ENCODE measurements around the gene GSTT4. TPM values are rescaled to one million over a fixed set of nuclear protein-coding genes. Genes with fewer than 3 reads are reported as not detected.
A peak's percentile ranks its signal among the peaks of the same experiment; 100 is the strongest.

Gene GSTT4
- total RNA-seq, 1 experiment from 2014 or later, result not detected

DNA sequence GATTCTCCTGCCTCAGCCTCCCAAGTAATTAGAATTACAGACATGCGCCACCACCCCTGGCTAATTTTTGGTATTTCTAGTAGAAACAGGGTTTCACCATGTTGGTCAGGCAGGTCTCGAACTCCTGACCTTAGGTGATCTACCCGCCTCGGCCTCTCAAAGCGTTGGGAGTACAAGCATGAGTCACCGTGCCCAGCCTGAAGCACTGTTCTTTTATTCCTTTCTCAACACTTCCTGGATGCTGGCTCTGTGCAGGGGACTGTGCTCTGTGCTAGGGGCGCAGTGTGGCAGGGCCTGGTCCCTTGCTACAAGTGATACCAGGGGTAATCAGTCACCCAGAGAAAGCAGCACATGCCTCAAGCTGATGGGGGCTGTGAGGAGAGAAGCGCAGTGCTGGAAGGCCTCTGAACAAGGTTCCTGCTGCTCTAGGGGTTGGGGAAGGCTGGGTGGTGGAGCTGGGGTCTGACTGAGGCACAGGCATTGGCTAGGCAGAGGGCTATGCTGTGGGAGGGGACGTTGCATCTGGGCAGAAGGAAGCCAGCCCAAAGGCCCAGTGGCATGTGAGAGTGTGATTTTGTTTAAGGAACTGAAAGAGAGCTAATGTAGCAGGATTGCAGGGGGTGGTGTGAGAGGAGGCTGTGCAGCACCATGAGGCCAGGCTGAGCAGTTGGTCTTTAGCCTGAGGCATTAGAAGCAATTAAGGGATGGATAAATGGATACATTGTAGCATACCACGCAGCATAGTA is 48.4 kb upstream of the GSTT4 start:
- no peak overlapping the region for H4K8ac ChIP-seq (replicated peaks; ENCODE audit: insufficient read length, low read depth, low read length)
- Mint-ChIP-seq H3K4me1 (no peaks in the 10 kb centered on the region), H3K4me3 (no peak overlapping the region), H3K9me3 (no peaks in the 10 kb centered on the region; a peak in 1 of 5 replicates), H3K27ac (peak overlapping the region; percentile 30 to 86 (median 52); a peak in 6 of 7 replicates), H3K36me3 (ENCODE audit: insufficient read depth in 1 of 3, low read depth in 3 of 3) (peaks cover 54 to 75% (median 63%) of the 10 kb centered on the region in 3 experiments; a peak in 6 of 7 replicates), H3K27me3 (ENCODE audit: low read depth) (no peaks in the 10 kb centered on the region)
- no peak overlapping the region for H2BK120ac ChIP-seq (ENCODE audit: low read depth, low read length, poor library complexity, severe bottlenecking)
- no peak overlapping the region for H3K4me2 ChIP-seq (ENCODE audit: insufficient read depth, insufficient read length, low read length)
- TF ChIP-seq, protein P1, sequence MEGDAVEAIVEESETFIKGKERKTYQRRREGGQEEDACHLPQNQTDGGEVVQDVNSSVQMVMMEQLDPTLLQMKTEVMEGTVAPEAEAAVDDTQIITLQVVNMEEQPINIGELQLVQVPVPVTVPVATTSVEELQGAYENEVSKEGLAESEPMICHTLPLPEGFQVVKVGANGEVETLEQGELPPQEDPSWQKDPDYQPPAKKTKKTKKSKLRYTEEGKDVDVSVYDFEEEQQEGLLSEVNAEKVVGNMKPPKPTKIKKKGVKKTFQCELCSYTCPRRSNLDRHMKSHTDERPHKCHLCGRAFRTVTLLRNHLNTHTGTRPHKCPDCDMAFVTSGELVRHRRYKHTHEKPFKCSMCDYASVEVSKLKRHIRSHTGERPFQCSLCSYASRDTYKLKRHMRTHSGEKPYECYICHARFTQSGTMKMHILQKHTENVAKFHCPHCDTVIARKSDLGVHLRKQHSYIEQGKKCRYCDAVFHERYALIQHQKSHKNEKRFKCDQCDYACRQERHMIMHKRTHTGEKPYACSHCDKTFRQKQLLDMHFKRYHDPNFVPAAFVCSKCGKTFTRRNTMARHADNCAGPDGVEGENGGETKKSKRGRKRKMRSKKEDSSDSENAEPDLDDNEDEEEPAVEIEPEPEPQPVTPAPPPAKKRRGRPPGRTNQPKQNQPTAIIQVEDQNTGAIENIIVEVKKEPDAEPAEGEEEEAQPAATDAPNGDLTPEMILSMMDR (conservative IDR thresholded peaks at IDR 0.05), result no peak
- H3K14ac ChIP-seq (ENCODE audit: insufficient read depth, low read length), result no peak overlapping the region; the same call in 1 of the 2 replicates
- no peak overlapping the region for H2BK12ac ChIP-seq (ENCODE audit: insufficient read length, low read depth, low read length)
- no peak overlapping the region for H3K9ac ChIP-seq (ENCODE audit: extremely low read depth, insufficient read length, low read length)
- H3K9me3 ChIP-seq (ENCODE audit: control insufficient read depth, low read depth, low read length), result no peaks in the 10 kb centered on the region
- no peak overlapping the region for H2AK5ac ChIP-seq (ENCODE audit: insufficient read length, low read length)
- H3K18ac ChIP-seq (ENCODE audit: insufficient read length, low read depth, low read length), result no peak overlapping the region
- H3K56ac ChIP-seq (ENCODE audit: insufficient read length, low read depth, low read length), result no peak overlapping the region
- no peak overlapping the region for H3K4ac ChIP-seq (ENCODE audit: low read depth, low read length)
- H4K91ac ChIP-seq (ENCODE audit: insufficient read length, low read depth, low read length), result no peak overlapping the region
- H3K27ac ChIP-seq (ENCODE audit: insufficient read length, low read depth, low read length), result no peak overlapping the region
- no peaks in the 10 kb centered on the region for H3K23me2 ChIP-seq (ENCODE audit: insufficient read length, low read depth, low read length, poor library complexity, severe bottlenecking)
- no peak for DNase-seq
- no peak overlapping the region for H4K5ac ChIP-seq (ENCODE audit: insufficient read length, low read depth, low read length)
- H3K27me3 ChIP-seq (ENCODE audit: insufficient read depth, low read length), result no peaks in the 10 kb centered on the region
- no peak overlapping the region for H2BK20ac ChIP-seq (ENCODE audit: low read depth, low read length, poor library complexity, severe bottlenecking)
- no peak overlapping the region for H2BK5ac ChIP-seq (ENCODE audit: insufficient read length, low read length)
- H3K79me2 ChIP-seq (ENCODE audit: insufficient read depth, low read length), result no peaks in the 10 kb centered on the region
- H3K23ac ChIP-seq (ENCODE audit: insufficient read length, low read depth, low read length), result no peak overlapping the region
- H4K20me1 ChIP-seq (ENCODE audit: control insufficient read depth, insufficient read depth, insufficient read length), result no peaks in the 10 kb centered on the region
- no peak overlapping the region for H2AFZ ChIP-seq (ENCODE audit: low read length)
- H3K4me1 ChIP-seq (ENCODE audit: insufficient read depth, low read length), result no peaks in the 10 kb centered on the region
- no peak overlapping the region for H2BK15ac ChIP-seq (ENCODE audit: low read depth, low read length)
- no peak overlapping the region for H3T11ph ChIP-seq (ENCODE audit: low read length)
- no CpG with 5 or more reads among the region's 10 CpGs for WGBS (ENCODE audit: extremely low coverage, insufficient read length, low lambda C conversion rate)
- no peaks in the 10 kb centered on the region for H3K79me1 ChIP-seq (ENCODE audit: insufficient read depth, low read depth, low read length, poor library complexity, severe bottlenecking)
